Effector memory CD8-positive, alpha-beta T cell (primary cell): ENCODE results near the gene DOCK2.

Experiments
- ATAC-seq: fragments of 150-1000 bp; cut with Tn5 transposase; replicated peaks from 2 replicates; pipeline ENCODE4 v1.10.0; 2021; ENCODE audit warnings: mild to moderate bottlenecking, moderate library complexity
- DNase-seq, 3 experiments: peaks; one replicate each; pipeline ENCODE4 v3.0.0; 2021
- H3K27ac Mint-ChIP-seq, 2 donors: one replicate each; pipeline ENCODE4 v1.8.0; 2022; ENCODE audit warnings: mild to moderate bottlenecking in 2 of 2, mixed read lengths in 2 of 2, moderate library complexity in 2 of 2
- H3K27me3 Mint-ChIP-seq, 2 donors: one replicate each; pipeline ENCODE4 v1.8.0; 2022; ENCODE audit warnings: mixed read lengths in 2 of 2
- H3K36me3 Mint-ChIP-seq: one replicate; pipeline ENCODE4 v1.8.0; 2022; ENCODE audit warnings: mild to moderate bottlenecking, moderate library complexity, mixed read lengths; ENCODE audit not compliant: insufficient read depth
- H3K4me1 Mint-ChIP-seq, 2 donors: one replicate each; pipeline ENCODE4 v1.8.0; 2022; ENCODE audit warnings: low read depth in 2 of 2, mixed read lengths in 2 of 2
- H3K4me3 Mint-ChIP-seq, 2 donors: one replicate each; pipeline ENCODE4 v1.8.0; 2022; ENCODE audit warnings: mild to moderate bottlenecking in 2 of 2, mixed read lengths in 2 of 2, moderate library complexity in 2 of 2
- H3K9me3 Mint-ChIP-seq, 2 donors: one replicate each; pipeline ENCODE4 v1.8.0; 2022; ENCODE audit warnings: mixed read lengths in 2 of 2

The DOCK2 gene

GRCh38 chr5:169670769-169671525 is 33.9 kb downstream of the DOCK2 start:
- Mint-ChIP-seq H3K4me3 (no peak overlapping the region), H3K4me1 (peaks cover 10 to 40% of the 10 kb centered on the region in 2 donors), H3K27me3 (no peaks in the 10 kb centered on the region), H3K9me3 (no peaks in the 10 kb centered on the region), H3K27ac (peak overlapping the region in 1 of 2 donors; percentile 58), H3K36me3 (peaks cover 38% of the 10 kb centered on the region)
- ATAC-seq (no peak), DNase-seq (no peak)

- no peak for DNase-seq
- ATAC-seq = no peak
- no peaks in the 10 kb centered on the region for H3K27me3 Mint-ChIP-seq
- H3K9me3 Mint-ChIP-seq = no peaks in the 10 kb centered on the region
- peak overlapping the region in 1 of 2 donors; percentile 32 for H3K27ac Mint-ChIP-seq
- peaks cover 5 to 6% of the 10 kb centered on the region in 2 donors for H3K4me1 Mint-ChIP-seq
- H3K36me3 Mint-ChIP-seq = peaks cover 78% of the 10 kb centered on the region
- H3K4me3 Mint-ChIP-seq = no peak overlapping the region
Measured at GRCh38 chr5:169682026-169682425, 45.0 kb downstream of the DOCK2 start.

GRCh38 chr5:169686137-169686536 is 49.1 kb downstream of the DOCK2 start:
- DNase-seq = no peak
- H3K4me1 Mint-ChIP-seq = peaks cover 0 to 8% of the 10 kb centered on the region in 2 donors
- no peak overlapping the region for H3K4me3 Mint-ChIP-seq
- H3K9me3 Mint-ChIP-seq = no peaks in the 10 kb centered on the region
- peaks cover 88% of the 10 kb centered on the region for H3K36me3 Mint-ChIP-seq
- peak overlapping the region in 1 of 2 donors; percentile 91 for H3K27ac Mint-ChIP-seq
- no peak for ATAC-seq
- H3K27me3 Mint-ChIP-seq = no peaks in the 10 kb centered on the region

GRCh38 chr5:169688106-169688505 is 51.0 kb downstream of the DOCK2 start:
- Mint-ChIP-seq H3K4me3 (no peak overlapping the region), H3K27ac (no peak overlapping the region), H3K36me3 (peaks cover 71% of the 10 kb centered on the region), H3K4me1 (peaks cover 4 to 5% of the 10 kb centered on the region in 2 donors), H3K27me3 (no peaks in the 10 kb centered on the region), H3K9me3 (no peaks in the 10 kb centered on the region)
- DNase-seq = no peak
- no peak for ATAC-seq

GRCh38 chr5:169691471-169691870 is 54.4 kb downstream of the DOCK2 start:
- Mint-ChIP-seq H3K4me3 (no peak overlapping the region), H3K36me3 (peaks cover 53% of the 10 kb centered on the region), H3K4me1 (peaks cover 5 to 6% of the 10 kb centered on the region in 2 donors), H3K27me3 (no peaks in the 10 kb centered on the region), H3K27ac (no peak overlapping the region), H3K9me3 (no peaks in the 10 kb centered on the region)
- ATAC-seq (no peak), DNase-seq (no peak)

GRCh38 chr5:169694091-169694625 is 57.1 kb downstream of the DOCK2 start:
- H3K27me3 Mint-ChIP-seq = no peaks in the 10 kb centered on the region
- peaks cover 59% of the 10 kb centered on the region for H3K36me3 Mint-ChIP-seq
- no peak for ATAC-seq
- H3K27ac Mint-ChIP-seq = no peak overlapping the region
- no peaks in the 10 kb centered on the region for H3K9me3 Mint-ChIP-seq
- no peak overlapping the region for H3K4me3 Mint-ChIP-seq
- DNase-seq = no peak
- peaks cover 5 to 6% of the 10 kb centered on the region in 2 donors for H3K4me1 Mint-ChIP-seq

GRCh38 chr5:169695025-169695625 is 58.0 kb downstream of the DOCK2 start:
- H3K27me3 Mint-ChIP-seq = no peaks in the 10 kb centered on the region
- DNase-seq = no peak
- H3K4me3 Mint-ChIP-seq = no peak overlapping the region
- H3K4me1 Mint-ChIP-seq = peaks cover 5 to 6% of the 10 kb centered on the region in 2 donors
- H3K9me3 Mint-ChIP-seq = no peaks in the 10 kb centered on the region
- H3K27ac Mint-ChIP-seq = no peak overlapping the region
- peaks cover 59% of the 10 kb centered on the region for H3K36me3 Mint-ChIP-seq
- no peak for ATAC-seq

- ATAC-seq (no peak), DNase-seq (no peak)
- Mint-ChIP-seq H3K4me3 (no peak overlapping the region), H3K36me3 (peaks cover 58% of the 10 kb centered on the region), H3K27ac (no peak overlapping the region), H3K27me3 (no peaks in the 10 kb centered on the region), H3K4me1 (peaks cover 2 to 6% of the 10 kb centered on the region in 2 donors), H3K9me3 (no peaks in the 10 kb centered on the region)
Measured at GRCh38 chr5:169695919-169696490, 58.9 kb downstream of the DOCK2 start.

GRCh38 chr5:169696621-169697510 is 59.8 kb downstream of the DOCK2 start:
- Mint-ChIP-seq H3K36me3 (peaks cover 63% of the 10 kb centered on the region), H3K9me3 (no peaks in the 10 kb centered on the region), H3K4me3 (no peak overlapping the region), H3K27ac (peak overlapping the region in 1 of 2 donors; percentile 44), H3K27me3 (no peaks in the 10 kb centered on the region), H3K4me1 (peaks cover 2 to 6% of the 10 kb centered on the region in 2 donors)
- no peak for DNase-seq
- no peak for ATAC-seq

GRCh38 chr5:169697511-169697890 is 60.4 kb downstream of the DOCK2 start:
- Mint-ChIP-seq H3K36me3 (peaks cover 69% of the 10 kb centered on the region), H3K27me3 (no peaks in the 10 kb centered on the region), H3K9me3 (no peaks in the 10 kb centered on the region), H3K4me1 (peaks cover 2 to 6% of the 10 kb centered on the region in 2 donors), H3K27ac (peak overlapping the region in 1 of 2 donors; percentile 7), H3K4me3 (no peak overlapping the region)
- ATAC-seq (no peak), DNase-seq (no peak)

- Mint-ChIP-seq H3K9me3 (no peaks in the 10 kb centered on the region), H3K4me3 (no peak overlapping the region), H3K27ac (peak overlapping the region; percentile 7 to 17), H3K27me3 (no peaks in the 10 kb centered on the region), H3K36me3 (peaks cover 74% of the 10 kb centered on the region), H3K4me1 (peaks cover 2 to 4% of the 10 kb centered on the region in 2 donors)
- ATAC-seq (no peak), DNase-seq (no peak)
Measured at GRCh38 chr5:169697976-169698375, 60.9 kb downstream of the DOCK2 start.

- peak overlapping the region in 1 of 2 donors; percentile 71 for H3K27ac Mint-ChIP-seq
- DNase-seq = no peak
Measured at GRCh38 chr5:169700611-169701010, 63.5 kb downstream of the DOCK2 start.

GRCh38 chr5:169701910-169702451 is 64.9 kb downstream of the DOCK2 start:
- Mint-ChIP-seq H3K9me3 (no peaks in the 10 kb centered on the region), H3K36me3 (peaks cover 74% of the 10 kb centered on the region)

More at GRCh38 chr5:169700611-169701010, 63.5 kb downstream of the DOCK2 start:
- H3K27me3 Mint-ChIP-seq = no peaks in the 10 kb centered on the region
- H3K9me3 Mint-ChIP-seq = no peaks in the 10 kb centered on the region
- peaks cover 2 to 8% of the 10 kb centered on the region in 2 donors for H3K4me1 Mint-ChIP-seq
- no peak overlapping the region for H3K4me3 Mint-ChIP-seq
- ATAC-seq = no peak
- peaks cover 81% of the 10 kb centered on the region for H3K36me3 Mint-ChIP-seq

More at GRCh38 chr5:169701910-169702451, 64.9 kb downstream of the DOCK2 start:
- ATAC-seq (no peak), DNase-seq (no peak)
- Mint-ChIP-seq H3K4me1 (peaks cover 3 to 8% of the 10 kb centered on the region in 2 donors), H3K27me3 (no peaks in the 10 kb centered on the region), H3K4me3 (no peak overlapping the region), H3K27ac (peak overlapping the region; percentile 42 to 66)
